ENCODE data around the gene RTP4.
A peak's percentile ranks its signal among the peaks of the same experiment; 100 is the strongest.

The RTP4 gene

DNA sequence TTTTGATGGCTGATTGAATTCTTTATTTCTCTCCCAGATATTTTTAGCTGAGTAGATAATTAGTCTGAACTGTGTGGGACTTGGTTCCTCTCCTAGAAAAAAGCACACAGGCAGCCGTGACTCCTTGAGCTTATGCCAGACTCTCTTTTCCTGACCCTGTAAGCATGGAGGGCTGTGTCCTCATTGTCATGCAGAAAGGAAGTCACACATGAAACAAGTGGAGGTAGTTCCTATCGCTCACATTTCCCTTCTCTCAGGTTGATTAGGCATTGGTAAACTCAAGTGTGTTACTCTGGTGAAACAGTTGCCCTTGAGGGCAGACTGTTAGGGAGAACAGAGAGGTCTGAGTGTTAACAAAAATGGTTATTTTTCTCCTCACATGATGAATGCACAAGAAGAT is 6.3 kb upstream of the RTP4 start:
- Histone ChIP-seq H3K9me2 (replicated peaks; ENCODE audit: insufficient read depth, low read length) (no peaks in the 10 kb centered on the region), H3K9me3 (replicated peaks; ENCODE audit: insufficient read depth, low read length) (no peaks in the 10 kb centered on the region), H3K4me1 (ENCODE audit: low read length) (0 out of 2 replicates have a peak, but pooled peaks cover 2% of the 10 kb centered on the region), H3K9ac (ENCODE audit: low read length) (no peak overlapping the region), H3K79me2 (ENCODE audit: low read length) (no peaks in the 10 kb centered on the region), H3K4me3 (ENCODE audit: low read length) (no peak overlapping the region), H3K4me2 (ENCODE audit: low read depth, low read length) (no peak overlapping the region), H3F3A (ENCODE audit: insufficient read depth, low read length) (peaks cover 2% of the 10 kb centered on the region), H2AFZ (ENCODE audit: low read length) (no peak overlapping the region), H3K36me3 (replicated peaks; ENCODE audit: insufficient read depth, low read length) (no peaks in the 10 kb centered on the region), H3K27ac (ENCODE audit: low read length) (no peak overlapping the region), H3K27me3 (replicated peaks; ENCODE audit: insufficient read depth, low read length) (no peaks in the 10 kb centered on the region), H4K20me1 (ENCODE audit: insufficient read depth, low read length) (no peaks in the 10 kb centered on the region)
- no peak for DNase-seq
- TF ChIP-seq, protein P1, sequence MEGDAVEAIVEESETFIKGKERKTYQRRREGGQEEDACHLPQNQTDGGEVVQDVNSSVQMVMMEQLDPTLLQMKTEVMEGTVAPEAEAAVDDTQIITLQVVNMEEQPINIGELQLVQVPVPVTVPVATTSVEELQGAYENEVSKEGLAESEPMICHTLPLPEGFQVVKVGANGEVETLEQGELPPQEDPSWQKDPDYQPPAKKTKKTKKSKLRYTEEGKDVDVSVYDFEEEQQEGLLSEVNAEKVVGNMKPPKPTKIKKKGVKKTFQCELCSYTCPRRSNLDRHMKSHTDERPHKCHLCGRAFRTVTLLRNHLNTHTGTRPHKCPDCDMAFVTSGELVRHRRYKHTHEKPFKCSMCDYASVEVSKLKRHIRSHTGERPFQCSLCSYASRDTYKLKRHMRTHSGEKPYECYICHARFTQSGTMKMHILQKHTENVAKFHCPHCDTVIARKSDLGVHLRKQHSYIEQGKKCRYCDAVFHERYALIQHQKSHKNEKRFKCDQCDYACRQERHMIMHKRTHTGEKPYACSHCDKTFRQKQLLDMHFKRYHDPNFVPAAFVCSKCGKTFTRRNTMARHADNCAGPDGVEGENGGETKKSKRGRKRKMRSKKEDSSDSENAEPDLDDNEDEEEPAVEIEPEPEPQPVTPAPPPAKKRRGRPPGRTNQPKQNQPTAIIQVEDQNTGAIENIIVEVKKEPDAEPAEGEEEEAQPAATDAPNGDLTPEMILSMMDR (IDR thresholded peaks at IDR 0.05; ENCODE audit: low read length): no peak
- TF ChIP-seq EZH2 (optimal IDR thresholded peaks at IDR 0.05; ENCODE audit: low read depth, low read length) (no peak), EZH2phosphoT487 (IDR thresholded peaks at IDR 0.05; ENCODE audit: low read length) (no peak)

DNA sequence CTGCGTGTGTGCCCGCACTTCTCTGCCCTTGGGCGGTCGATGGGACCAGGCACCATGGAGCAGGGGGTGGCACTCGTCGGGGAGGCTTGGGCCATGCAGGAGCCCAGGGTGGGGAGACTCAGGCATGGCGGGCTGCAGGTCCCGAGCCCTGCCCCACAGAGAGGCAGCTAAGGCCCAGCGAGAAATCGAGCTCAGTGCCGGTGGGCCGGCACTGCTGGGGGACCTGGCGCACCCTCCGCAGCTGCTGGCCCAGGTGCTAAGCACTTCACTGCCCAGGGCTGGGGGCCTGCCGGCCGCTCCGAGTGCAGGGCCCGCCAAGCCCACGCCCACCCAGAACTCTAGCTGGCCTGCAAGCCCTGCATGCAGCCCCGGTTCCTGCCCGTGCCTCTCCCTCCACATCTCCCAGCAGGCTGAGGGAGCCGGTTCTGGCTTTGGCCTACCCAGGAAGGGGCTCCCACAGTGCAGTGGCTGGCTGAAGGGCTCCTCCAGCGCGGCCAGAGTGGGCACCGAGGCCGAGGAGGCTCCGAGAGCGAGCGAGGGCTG is 553 bp upstream of the RTP4 start:
- peak overlapping the region; percentile 81 for H3K4me2 ChIP-seq (ENCODE audit: low read depth, low read length)
- peak overlapping the region; percentile 72 for H3K9ac ChIP-seq (ENCODE audit: low read length)
- H4K20me1 ChIP-seq (ENCODE audit: insufficient read depth, low read length): no peaks in the 10 kb centered on the region
- no peaks in the 10 kb centered on the region for H3K9me3 ChIP-seq (replicated peaks; ENCODE audit: insufficient read depth, low read length)
- peaks cover 18% of the 10 kb centered on the region for H3K4me1 ChIP-seq (ENCODE audit: low read length)
- H3K9me2 ChIP-seq (replicated peaks; ENCODE audit: insufficient read depth, low read length): no peaks in the 10 kb centered on the region
- no peaks in the 10 kb centered on the region for H3K27me3 ChIP-seq (replicated peaks; ENCODE audit: insufficient read depth, low read length)
- H3K79me2 ChIP-seq (ENCODE audit: low read length): peaks cover 19% of the 10 kb centered on the region
- 0 out of 2 replicates have a peak, but pooled peaks cover 8% of the 10 kb centered on the region for H3K36me3 ChIP-seq (replicated peaks; ENCODE audit: insufficient read depth, low read length)
- peak overlapping the region; percentile 71 for H2AFZ ChIP-seq (ENCODE audit: low read length)
- peak overlapping the region; percentile 89 for H3K27ac ChIP-seq (ENCODE audit: low read length)
- no peak for TF ChIP-seq EZH2 (optimal IDR thresholded peaks at IDR 0.05; ENCODE audit: low read depth, low read length)
- TF ChIP-seq, protein P1 (IDR thresholded peaks at IDR 0.05; ENCODE audit: low read length): no peak
- no peak for TF ChIP-seq EZH2phosphoT487 (IDR thresholded peaks at IDR 0.05; ENCODE audit: low read length)
- no peak for DNase-seq
- peak overlapping the region; percentile 73 for H3K4me3 ChIP-seq (ENCODE audit: low read length)
- H3F3A ChIP-seq (ENCODE audit: insufficient read depth, low read length): peaks cover 25% of the 10 kb centered on the region

DNA sequence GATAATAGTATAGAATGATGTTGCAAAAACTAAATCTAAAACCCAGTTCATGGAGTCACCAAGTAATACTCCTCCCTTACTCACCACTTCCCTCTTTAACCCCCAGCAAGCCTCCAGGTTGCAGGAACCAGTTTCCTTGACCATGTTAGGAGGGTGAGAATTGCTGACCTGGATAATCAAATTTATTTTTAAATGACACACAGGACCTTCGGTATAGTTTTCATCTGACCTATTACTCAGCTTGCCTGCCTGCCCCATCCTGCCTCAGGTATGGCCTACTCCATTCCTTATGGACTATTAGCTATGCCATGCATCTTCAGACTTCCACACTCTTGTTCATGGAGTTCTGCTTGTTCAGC is 883 bp downstream of the RTP4 start:
- Histone ChIP-seq H3K9ac (ENCODE audit: low read length) (peak overlapping the region; percentile 72), H3K9me2 (replicated peaks; ENCODE audit: insufficient read depth, low read length) (no peaks in the 10 kb centered on the region), H3K27me3 (replicated peaks; ENCODE audit: insufficient read depth, low read length) (no peaks in the 10 kb centered on the region), H3K36me3 (replicated peaks; ENCODE audit: insufficient read depth, low read length) (0 out of 2 replicates have a peak, but pooled peaks cover 8% of the 10 kb centered on the region), H3K4me1 (ENCODE audit: low read length) (peaks cover 18% of the 10 kb centered on the region), H4K20me1 (ENCODE audit: insufficient read depth, low read length) (no peaks in the 10 kb centered on the region), H3K4me2 (ENCODE audit: low read depth, low read length) (peak overlapping the region; percentile 81), H2AFZ (ENCODE audit: low read length) (peak overlapping the region; percentile 71), H3K27ac (ENCODE audit: low read length) (peak overlapping the region; percentile 89), H3F3A (ENCODE audit: insufficient read depth, low read length) (peaks cover 25% of the 10 kb centered on the region), H3K79me2 (ENCODE audit: low read length) (peaks cover 19% of the 10 kb centered on the region), H3K9me3 (replicated peaks; ENCODE audit: insufficient read depth, low read length) (no peaks in the 10 kb centered on the region), H3K4me3 (ENCODE audit: low read length) (peak overlapping the region; percentile 73)
- no peak for TF ChIP-seq EZH2 (optimal IDR thresholded peaks at IDR 0.05; ENCODE audit: low read depth, low read length)
- TF ChIP-seq, protein P1 (IDR thresholded peaks at IDR 0.05; ENCODE audit: low read length): no peak
- no peak for TF ChIP-seq EZH2phosphoT487 (IDR thresholded peaks at IDR 0.05; ENCODE audit: low read length)
- peak; percentile 75 for DNase-seq
